HG02938 (cell line): Measurements from ENCODE around the gene PIP5KL1.

Experiments used
- ATAC-seq: cut with Tn5 transposase; IDR thresholded peaks from one replicate; pipeline ENCODE4 v1.9.1; 2021; ENCODE audit warnings: mild to moderate bottlenecking, moderate library complexity; ENCODE audit not compliant: unreplicated experiment

The PIP5KL1 gene

DNA sequence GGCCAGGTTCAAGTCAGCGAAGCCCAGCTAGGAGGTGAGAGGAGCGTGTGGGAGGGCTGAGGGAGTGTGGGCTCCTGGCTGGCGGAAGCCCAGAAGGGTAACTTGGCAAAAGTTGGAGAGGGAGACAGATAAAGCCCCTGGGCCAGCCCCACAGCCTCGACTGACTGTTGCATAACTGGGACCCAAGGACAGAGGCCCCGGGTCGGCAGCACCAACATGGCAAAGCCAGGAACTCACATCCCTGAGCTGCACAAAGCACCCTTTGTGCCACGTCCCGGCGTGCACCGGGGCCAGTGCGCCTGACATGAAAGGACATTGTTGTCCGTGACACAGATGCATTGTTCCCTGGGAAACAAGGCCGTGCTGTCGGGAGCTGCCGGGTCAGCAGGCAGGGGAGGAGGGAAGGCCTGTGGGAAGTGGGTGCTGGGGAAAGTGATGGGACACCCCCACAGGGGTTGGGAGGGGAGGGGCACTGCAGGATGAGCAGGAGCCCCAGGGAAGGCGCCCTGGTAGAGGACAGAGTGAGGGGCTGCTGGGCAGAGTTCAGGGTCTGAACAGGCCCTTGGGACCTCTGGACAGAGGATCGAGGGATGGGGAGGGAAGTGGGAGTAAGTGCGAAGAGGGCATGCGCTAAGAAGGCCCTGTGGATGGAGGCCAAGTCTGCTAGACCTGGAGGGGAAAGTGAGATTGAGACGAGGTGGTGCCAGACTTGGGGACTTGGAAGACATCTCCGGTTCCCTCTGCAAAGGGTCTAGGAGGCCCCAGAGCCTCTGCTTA lies 20.1 kb upstream of the PIP5KL1 start:
- no peak for ATAC-seq

DNA sequence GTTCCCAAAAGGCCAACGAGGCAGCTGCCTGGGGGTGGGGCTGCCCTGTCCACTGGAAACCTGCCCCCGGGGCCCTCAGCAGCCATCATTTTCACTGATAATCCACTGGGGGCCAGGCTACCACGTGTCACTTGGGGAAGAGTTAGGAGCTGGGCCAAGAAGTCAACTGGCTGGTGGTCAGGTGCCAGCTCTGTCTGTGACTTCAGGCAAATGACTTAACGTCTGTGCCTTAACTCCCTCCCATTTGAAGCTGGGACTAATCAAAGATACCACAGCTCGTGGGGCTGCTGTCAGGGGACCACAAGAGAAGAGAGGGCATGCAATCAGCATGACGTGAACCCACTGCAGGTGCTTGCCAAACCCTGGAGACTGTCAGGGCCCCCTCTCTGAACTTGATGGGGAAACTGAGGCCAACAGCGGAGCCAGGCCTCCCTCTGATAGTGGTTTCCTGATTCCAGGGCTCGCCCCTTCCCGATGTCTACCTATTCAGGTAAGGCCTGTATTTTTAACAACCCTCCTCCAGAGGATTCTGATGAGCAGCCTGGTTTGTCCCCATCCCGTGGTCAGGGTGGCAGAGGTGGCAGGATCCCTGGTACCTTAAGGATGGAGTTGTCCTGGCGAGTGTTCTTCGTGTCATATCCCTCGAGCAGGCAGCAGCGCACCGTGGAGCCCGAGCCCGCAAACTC lies 19.4 kb upstream of the PIP5KL1 start:
- ATAC-seq = no peak

DNA sequence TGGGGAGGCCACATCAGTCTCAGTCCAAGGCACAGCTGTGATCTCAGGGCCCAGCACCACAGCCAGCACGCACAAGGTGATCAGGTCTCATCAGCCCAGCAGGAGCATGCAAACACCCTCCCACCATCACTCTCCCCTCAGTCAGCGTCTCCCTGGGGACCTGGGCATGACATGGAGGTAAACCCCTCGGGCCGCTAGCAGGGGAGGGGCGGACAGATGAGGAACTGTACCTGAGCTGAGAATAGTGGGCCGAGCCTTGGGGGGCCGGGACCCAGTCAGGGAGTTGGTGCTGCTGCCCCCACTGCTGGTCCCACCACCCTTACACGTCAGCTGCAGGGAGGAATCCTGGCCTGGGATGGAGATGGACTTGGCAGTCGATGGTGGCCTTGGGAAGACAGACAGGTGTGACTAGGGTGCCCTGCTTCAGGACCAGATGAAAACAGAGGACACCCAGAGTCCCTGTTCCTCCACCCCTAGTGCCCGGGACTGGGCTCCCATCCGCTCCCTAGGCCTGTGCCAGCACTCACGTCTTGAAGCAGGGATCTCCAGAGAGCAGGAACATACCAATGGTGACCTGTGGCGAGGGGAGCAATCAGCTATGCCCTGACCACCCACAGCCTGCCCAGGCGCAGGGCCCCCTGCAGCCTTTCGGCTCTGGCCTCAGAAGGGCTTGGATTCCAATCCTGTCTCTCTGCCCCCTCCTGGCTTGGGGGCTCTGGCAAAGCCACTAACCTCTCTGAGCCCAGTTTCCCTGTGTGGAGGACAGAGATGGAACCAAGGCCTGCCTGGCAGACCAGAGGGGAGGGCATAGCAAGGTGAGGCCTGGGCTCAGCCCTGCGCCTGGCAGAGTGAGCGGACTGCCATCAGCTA lies 17.5 kb upstream of the PIP5KL1 start:
- no peak for ATAC-seq

DNA sequence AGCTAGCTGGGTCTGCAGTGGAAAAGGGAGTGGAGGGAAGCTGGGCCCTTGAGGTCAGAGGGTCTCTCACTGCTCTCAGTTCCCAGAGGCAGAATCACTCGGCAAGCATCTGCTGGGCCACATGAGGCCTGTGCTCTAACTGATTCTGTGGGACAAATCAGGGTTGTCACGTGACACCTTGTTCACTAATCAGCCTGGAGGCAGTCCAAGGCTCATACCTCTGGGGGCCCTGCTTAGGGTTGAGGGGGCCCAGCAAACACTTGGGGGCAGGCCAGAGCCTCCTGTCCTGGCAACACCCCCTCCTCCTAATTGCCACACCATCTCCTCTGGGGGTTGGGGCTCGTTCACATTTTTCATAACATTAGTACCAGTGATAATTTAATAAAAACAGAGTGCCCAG lies 16.2 kb upstream of the PIP5KL1 start:
- no peak for ATAC-seq

DNA sequence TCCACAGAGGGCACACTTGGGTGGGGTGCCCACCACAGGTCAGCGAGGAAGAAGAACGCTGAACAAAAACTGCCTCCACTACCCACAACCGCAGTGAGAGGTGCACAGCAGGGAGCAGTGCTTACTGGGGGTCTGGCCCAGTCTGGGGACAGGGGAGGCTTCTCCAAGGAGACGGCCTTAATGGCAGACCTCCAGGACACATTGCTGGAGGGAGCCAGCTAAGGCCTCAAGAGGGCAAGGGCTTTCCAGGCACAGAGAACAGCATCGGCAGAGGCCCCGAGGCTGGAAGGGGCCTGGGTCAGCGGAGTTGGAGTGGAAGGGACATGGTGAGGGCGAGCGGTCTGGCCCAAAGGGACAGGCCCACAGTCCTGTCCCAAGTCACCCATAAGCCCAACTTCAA lies 15.4 kb upstream of the PIP5KL1 start:
- ATAC-seq = no peak

DNA sequence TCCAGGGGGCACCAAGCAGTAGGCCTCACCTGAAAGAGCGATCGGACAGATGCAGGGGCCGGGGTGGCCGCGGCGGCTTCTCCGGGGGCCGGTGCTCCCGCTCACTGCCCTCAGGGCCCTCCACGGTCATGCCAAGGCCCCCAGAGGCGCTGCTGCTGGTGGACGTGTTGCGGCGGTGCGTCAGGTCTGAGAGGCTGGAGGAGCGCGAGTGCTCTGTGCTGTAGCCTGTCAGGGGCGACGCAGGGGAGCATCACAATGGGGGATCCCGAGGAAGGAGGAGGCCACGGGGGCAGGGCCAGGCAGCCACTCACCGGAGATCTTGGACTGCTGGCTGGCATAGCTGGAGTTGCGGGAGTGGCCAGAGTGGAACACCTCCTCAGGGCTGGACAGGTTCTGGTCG lies 14.8 kb upstream of the PIP5KL1 start:
- no peak for ATAC-seq

DNA sequence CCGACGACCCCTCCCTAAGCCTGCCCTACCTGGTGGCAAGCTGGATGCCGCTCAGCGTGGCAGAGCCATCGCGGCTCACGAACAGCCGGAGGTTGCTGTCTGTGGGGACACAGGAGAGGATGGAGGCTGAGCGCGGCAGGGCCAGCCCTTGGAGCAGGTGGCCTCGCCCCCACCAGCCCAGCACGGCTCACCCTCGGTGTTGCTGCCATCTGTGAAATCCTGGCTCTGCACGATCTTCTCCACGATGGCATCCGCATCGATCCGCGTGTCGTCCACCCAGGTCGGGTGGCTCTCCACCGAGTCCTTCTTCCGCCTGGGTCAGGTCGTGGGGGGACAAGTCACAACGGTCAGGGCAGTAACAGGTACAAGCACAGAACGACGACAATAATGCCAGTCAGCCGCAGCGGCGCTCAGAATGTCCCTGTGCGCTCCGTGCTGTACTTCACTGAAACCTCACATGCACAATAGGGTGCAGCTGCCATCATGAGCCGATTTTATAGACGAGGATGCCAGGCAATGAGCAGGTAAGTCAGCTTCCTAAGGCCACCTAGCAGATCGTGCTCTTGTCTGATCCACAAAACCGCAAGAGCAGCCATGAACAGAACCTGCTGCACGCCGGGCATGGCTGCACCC lies 14.1 kb upstream of the PIP5KL1 start:
- no peak for ATAC-seq

DNA sequence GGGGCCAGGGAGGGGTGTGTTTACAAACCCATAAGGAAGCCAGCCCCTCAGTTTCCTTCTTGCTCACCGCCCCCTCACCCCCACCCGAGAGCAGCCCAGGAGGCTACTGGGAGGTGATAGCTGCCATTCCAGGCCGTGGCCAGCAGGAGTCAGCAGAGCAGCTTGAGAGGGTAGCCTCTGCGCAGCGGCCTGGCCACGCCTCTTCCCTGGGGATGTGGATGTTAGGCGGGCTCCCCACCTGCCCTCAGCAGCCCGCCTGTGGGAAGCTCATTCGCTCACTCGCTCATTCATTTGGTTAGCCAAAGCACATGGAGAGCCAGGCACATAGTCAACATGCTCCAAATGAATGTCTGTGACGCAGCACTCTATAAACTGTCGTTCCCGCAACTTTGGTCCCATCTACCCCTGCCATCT lies 13.2 kb upstream of the PIP5KL1 start:
- ATAC-seq = no peak

DNA sequence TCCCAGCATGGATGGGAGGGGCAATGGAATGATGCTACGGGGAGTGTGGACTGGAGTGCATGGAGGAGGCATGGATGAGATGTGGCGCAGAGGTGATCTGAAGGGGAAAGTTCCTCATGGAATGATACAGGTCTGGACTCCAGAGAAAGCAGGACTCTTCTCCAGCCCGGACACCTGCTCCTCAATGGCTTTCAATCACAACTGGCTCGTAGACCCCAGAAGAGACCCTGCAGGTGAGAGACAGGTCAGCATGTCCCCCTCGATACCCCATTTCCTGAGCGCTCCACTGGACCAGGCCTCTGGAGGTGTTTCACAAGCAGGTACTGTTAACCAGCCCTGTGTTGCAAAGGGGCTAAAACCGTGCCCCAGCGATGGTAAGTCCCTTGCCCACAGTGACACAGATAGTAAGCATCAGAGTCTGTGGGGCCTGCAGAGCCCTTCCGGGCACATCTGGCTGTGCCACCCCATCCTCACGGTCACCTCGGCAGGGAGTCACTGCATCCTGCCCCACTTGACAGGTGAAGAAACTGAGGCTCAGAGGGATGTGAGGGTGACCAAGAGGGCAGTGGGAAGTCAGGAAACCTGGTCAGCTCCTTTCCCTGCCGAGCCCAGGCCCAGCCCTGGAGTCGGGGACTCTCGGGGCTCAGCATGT lies 12.6 kb upstream of the PIP5KL1 start:
- ATAC-seq = no peak

DNA sequence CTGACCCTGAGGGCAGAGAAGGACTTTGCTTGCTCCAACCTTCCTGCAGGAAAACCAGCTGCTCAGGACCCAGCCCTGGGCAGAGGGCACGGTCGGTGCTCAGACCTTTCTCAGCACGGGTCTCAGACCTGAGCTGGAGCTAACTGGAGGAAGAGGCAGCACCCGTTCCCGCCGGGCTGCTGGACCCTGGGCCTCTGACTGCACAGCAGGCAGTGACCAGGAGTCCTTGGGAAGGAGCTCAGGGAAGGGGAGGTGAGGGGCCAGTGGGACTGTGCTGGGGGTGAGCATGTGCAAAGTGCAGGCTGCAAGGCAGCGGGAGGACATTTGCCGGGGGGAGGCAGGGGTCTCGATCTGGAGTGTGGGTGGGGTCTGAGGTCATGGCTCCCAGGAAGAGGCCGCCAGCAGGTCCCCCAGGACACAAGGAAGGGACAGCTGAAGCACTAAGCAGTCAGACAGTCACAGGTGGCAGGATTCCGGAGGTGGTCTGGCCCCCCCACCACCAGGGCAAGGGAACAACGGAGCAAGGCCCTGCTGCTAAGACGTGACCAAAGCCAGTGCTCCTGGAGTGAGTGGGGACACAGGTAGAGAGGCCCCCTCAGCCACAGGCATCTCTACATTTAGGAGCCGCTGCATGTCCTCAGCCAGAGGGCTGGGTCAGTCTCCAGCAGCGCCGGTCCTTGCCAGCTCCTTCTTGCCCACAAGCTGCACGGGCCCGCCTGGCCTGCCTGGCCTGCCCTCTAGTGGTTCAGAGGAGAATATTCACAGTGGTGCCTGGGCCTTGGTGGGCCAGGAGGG lies 11.8 kb upstream of the PIP5KL1 start:
- ATAC-seq = no peak

DNA sequence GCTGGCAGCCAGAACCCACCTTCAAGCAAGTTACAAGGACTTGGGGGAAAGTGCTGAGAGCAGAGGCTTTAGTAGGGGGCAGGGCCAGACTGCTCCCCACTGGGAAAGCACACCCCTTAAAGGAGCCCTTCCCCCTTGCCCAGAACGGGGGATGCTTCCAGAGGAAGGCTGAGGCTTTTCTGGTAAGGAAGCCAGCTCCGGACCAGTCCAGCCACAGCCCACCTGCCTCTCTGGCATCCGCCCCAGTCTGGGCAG lies 11.3 kb upstream of the PIP5KL1 start:
- ATAC-seq = no peak

DNA sequence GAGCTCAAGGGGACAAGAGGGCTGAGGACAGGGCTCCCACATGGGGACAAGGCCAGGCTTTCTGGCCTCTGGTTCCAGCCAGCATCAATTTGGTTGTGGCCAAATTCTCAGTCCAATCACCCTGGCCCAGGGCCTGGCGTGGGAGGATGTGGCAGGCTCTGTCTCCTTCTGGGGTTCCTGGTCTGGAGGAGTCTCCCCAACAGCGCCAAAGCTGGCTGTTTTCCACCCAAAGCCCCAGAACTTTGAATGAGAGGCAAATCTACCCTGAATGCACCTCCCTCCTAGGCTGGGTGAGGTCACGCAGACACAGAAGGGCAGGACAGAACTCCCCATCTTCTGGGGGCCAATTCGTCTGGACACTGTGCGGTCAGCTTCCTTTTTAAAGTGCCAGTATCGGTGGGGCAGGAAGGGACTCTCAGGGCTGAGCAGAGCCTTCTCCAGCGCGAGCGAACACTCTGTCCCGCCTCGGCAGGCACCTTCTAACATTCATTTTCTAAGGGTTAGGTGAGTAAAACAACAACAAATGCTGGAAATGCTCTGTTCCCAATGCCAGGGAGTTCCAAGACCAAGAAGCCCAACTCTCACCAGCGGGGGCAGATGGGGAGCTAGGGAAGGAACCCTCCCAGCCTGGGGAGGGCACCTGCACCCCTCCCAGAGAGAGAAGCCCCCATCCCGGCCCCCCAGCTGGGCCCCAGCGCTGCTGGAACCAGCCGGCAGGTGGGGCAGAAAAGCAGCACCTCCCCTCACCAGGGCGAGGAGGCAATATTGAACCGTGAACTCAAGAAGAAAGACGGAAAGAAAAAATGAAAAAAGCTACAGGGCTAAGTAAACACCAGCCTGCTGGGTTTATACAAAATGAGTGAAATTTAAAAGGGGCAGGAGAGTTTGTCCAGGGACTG lies 10.7 kb upstream of the PIP5KL1 start:
- no peak for ATAC-seq

DNA sequence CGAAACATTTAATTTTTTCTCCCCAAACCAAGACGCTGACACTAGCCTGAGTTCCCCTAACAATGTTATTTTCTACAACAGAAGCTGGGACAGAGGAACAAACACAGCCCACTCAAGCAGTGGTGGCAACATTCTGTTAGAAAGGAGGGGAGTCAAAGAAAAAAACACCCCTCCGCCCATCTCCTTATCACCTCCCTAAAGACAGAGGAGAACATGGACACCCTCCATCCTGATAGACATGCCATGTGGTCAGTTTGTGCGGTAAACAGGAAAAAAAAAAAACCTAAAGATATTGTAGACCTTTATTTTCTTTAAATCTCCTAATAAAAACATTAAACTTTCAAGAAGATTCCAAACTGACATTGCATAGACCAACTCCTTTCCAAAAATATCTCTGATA lies 10.0 kb upstream of the PIP5KL1 start:
- ATAC-seq = no peak

DNA sequence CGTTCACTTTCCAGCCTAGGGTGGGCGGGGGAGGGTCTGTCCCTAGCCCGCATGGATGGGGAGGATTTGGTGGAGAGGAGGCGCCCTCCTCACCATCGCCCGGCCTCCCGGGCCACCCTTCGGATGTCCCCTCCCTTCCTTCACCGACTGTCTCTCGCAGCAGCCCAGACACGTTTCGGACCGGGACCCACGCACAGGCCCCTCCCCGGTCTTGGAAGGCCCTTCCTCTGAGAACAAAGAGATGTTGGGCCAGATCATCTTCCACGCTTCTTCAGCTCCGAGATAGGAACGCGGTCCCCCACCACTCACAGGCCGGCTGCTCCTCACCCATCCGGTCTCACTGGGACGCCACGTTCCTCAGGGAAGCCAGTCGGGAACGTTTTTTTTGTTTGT lies 7.7 kb upstream of the PIP5KL1 start:
- no peak for ATAC-seq

DNA sequence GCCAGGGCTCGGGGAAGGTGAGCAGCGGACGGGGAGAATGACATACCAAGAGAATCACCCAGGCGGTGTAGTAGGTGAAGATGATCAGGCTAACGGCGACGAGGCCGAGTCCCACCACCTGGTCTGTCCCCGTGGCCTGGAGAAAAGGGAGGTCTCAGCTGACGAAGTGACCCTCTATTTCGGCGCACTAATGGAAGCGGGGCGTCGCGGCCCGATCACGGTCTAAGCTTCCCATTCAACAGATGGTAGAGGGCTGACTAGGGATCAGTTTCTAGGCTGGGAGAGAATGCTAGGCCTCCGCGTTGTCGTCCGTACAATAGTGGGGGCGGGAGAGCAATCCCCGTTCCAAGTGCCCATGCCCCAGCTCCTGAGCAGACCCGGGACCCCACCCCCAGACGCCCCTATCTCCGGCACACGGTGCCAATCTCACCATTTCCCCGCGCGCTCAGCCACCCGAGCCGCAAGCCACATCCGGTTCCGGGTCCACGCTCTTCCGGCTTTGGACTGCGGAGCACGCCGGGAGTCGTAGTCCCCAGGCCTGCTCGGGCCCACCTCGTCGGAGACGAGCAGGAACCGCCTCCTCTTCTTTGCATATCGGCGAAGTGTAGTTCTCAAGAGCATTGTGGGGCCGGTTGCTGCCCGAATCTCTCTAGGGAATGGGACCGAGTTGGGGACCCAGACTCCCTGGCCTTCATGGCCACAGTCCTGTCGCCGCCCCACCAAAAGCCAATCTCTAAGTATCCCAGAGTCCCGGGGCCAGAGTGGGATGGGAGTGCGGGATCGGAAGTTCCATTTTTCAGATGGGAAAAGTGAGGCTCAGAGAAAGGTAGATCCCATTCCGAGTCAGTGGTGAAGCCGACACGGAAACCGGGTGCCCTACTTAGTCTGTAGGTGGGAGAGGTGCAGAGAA lies 7.1 kb upstream of the PIP5KL1 start, which contains the start of gene DPM2:
TSS of gene DPM2 (minus strand) at position 467 of the 910 bp plus-strand sequence. CDS start at position 433, 34 bp downstream.
- ATAC-seq = peak; percentile 85

DNA sequence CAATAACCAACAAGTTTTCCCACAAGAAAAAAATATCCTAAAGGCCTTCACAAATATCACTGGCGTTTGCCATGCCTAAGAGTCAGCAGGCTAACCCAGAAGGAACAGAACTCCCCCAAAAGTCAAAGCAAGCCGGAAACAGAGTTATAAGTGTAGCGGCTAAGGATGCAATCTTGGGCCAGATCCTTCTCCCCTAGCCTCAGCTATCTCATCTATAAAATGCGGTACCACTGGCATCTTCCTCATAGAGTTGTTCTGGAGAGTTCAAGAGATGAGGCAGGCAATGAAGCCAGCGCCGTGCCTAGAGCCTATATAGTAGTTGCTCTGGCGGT lies 6.4 kb upstream of the PIP5KL1 start:
- no peak for ATAC-seq

DNA sequence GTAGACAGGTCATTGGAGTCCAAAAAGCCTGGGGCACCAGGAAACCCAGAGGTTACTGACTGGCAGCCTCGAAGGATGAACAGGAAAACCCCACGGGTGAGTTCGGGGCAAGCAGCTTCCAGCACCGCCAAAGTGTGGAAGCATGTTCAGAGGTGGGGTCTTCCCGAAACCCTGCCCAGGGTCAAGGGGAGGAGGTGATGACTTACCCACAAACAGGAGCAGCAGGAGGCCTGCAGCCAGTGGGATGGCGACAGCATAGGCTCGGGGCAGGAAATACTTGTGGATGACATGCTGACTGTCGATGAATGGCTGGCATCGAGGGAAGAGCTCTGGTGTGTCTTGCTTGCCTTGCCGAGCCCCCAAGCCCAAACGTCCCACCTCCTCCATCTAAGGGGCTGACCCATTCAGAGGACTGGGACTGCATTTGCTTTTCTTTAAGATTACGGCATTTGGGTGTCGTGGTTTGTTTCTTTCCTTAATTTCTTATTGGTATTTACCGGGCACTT lies 5.8 kb upstream of the PIP5KL1 start:
- ATAC-seq = no peak

DNA sequence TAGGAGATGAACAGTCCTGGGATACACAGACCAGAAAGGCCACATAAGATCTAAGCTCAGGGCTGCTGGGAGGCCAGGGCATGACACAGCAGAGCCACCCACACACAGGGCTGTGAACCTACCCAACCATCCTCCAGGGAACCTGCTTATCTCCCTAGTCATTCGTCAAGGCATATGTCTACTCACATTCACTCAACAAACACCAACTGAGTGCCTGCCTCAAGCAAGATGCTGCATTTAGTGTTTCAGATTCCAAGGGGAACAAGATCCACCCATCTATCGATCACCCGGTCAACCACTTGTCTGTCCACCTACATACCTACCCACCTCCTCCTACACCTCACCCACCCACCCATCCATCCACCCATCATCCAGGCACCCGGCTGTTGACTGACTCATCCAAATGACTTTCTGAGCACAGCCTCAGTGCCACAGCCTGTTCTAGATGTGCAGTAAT lies 5.2 kb upstream of the PIP5KL1 start:
- ATAC-seq = no peak
